Kidney (tissue), 14 donors: Measurements from ENCODE around the gene UBE3B. TPM values are rescaled to one million over a fixed set of nuclear protein-coding genes. Genes with fewer than 3 reads are reported as not detected.

Source experiments
- DNase-seq, 5 donors: peaks; one replicate each; pipeline ENCODE4 v3.0.0-alpha.2; 2013 to 2020
- FAIRE-seq: peaks from 2 replicates; lab custom pipeline; 2012; peaks lifted over from hg19 to GRCh38; lab: Jason Lieb, UNC
- H3K27ac ChIP-seq, 2 donors: one replicate each; pipeline ENCODE4 v1.7.0; 2013; ENCODE audit warnings: low read depth in 2 of 2, low read length in 2 of 2, inconsistent platforms in 1 of 2
- H3K27me3 ChIP-seq: one replicate; pipeline ENCODE4 v1.7.1; 2013; ENCODE audit warnings: low read length, inconsistent platforms; ENCODE audit not compliant: control insufficient read depth, insufficient read depth
- H3K36me3 ChIP-seq, 3 donors: one replicate each; pipeline versions ENCODE4 v1.7.0 to v1.7.1; 2013; ENCODE audit warnings: low read length in 3 of 3, control low read depth in 1 of 3, inconsistent platforms in 1 of 3; ENCODE audit not compliant: insufficient read depth in 3 of 3, control insufficient read depth in 2 of 3
- H3K4me1 ChIP-seq, 3 donors: one replicate each; pipeline versions ENCODE4 v1.7.0 to v1.7.1; 2013; ENCODE audit warnings: low read length in 3 of 3, inconsistent platforms in 1 of 3, low read depth in 1 of 3; ENCODE audit not compliant: control insufficient read depth in 2 of 3, insufficient read depth in 2 of 3
- H3K4me3 ChIP-seq, 3 donors: one replicate each; pipeline versions ENCODE4 v1.7.0 to v1.8.1; 2013; ENCODE audit warnings: low read length in 3 of 3, control low read depth in 1 of 3, inconsistent platforms in 1 of 3
- H3K9ac ChIP-seq, 3 donors: one replicate each; pipeline versions ENCODE4 v1.7.0 to v1.7.1; 2013; ENCODE audit warnings: low read length in 3 of 3, control low read depth in 1 of 3, inconsistent platforms in 1 of 3
- H3K9me3 ChIP-seq, 3 donors: one replicate each; pipeline versions ENCODE4 v1.7.0 to v1.7.1; 2013; ENCODE audit warnings: low read length in 3 of 3, control low read depth in 1 of 3, inconsistent platforms in 1 of 3; ENCODE audit not compliant: control insufficient read depth in 2 of 3, insufficient read depth in 1 of 3
- CTCF ChIP-seq: IDR thresholded peaks from 3 replicates; pipeline ENCODE4 v1.5.1; 2012; ENCODE audit warnings: mild to moderate bottlenecking, moderate library complexity, borderline replicate concordance; ENCODE audit not compliant: insufficient read depth; ENCODE audit errors: extremely low read depth
- intact Hi-C: fragments of 100-400 bp; cut with DNase I; formaldehyde crosslinking; loops from one replicate; pipeline ENCODE4 v1.11.1; 2022
- polyA plus RNA-seq: library from polyadenylated mRNA; stranded (reverse); fragments of 350-450 nt; fragmentation: Illumina TruSeq; extraction: RNeasy Lipid Tissue Mini Kit (QIAGEN cat#74804); gene quantifications from one replicate; pipeline ENCODE4 v1.2.3, GENCODE V29; 2014; ENCODE audit warnings: low read depth, low replicate concordance; ENCODE audit not compliant: insufficient read depth
- total RNA-seq: library from RNA; stranded (reverse); fragmentation: NEBNext Ultra II Directional; extraction: Animal tissue kit (Norgen Biotek cat#: 25700); gene quantifications from one replicate; pipeline ENCODE4 v1.2.1, GENCODE V29; 2021
- donor health status: control.
- donor health status: control.
- donor health status: control.
- donor health status: control.
- donor health status: control.
- donor health status: DM: yes; HTN: yes; CAD: no.
- donor health status: Normal renal cell carcinoma (clear cell type).

The UBE3B gene
- total and polyA plus RNA-seq, 2 donors from 2014 or later, result 13.9 to 44.3 TPM

GRCh38 chr12:109455706-109456105 is 21.7 kb upstream of the UBE3B start:
- H3K27me3 ChIP-seq, result no peaks in the 10 kb centered on the region
- H3K4me3 ChIP-seq, result no peak overlapping the region
- H3K27ac ChIP-seq, result no peak overlapping the region
- no peak for TF ChIP-seq CTCF
- no peaks in the 10 kb centered on the region for H3K9me3 ChIP-seq
- DNase-seq (no peak), FAIRE-seq (no peak)
- peaks cover 11 to 61% (median 38%) of the 10 kb centered on the region in 3 donors for H3K36me3 ChIP-seq
- intact Hi-C loops, result no loop called here
- no peak overlapping the region for H3K9ac ChIP-seq
- H3K4me1 ChIP-seq, result peaks cover 0 to 9% (median 7%) of the 10 kb centered on the region in 3 donors

GRCh38 chr12:109458086-109458485 is 19.3 kb upstream of the UBE3B start:
- H3K36me3 ChIP-seq, result peaks cover 9 to 55% (median 28%) of the 10 kb centered on the region in 3 donors
- peaks cover 4 to 33% (median 26%) of the 10 kb centered on the region in 3 donors for H3K4me1 ChIP-seq

GRCh38 chr12:109458771-109459208 is 18.6 kb upstream of the UBE3B start:
- TF ChIP-seq CTCF, result no peak
- H3K9me3 ChIP-seq, result no peaks in the 10 kb centered on the region
- H3K36me3 ChIP-seq, result peaks cover 9 to 48% (median 26%) of the 10 kb centered on the region in 3 donors
- DNase-seq (peak in 2 of 5 donors; percentile 69 to 76), FAIRE-seq (no peak)
- H3K4me1 ChIP-seq, result peaks cover 4 to 40% (median 32%) of the 10 kb centered on the region in 3 donors
- H3K27me3 ChIP-seq, result no peaks in the 10 kb centered on the region
- peak overlapping the region in 1 of 3 donors; percentile 4 for H3K9ac ChIP-seq
- no peak overlapping the region for H3K4me3 ChIP-seq
- peak overlapping the region; percentile 9 to 26 for H3K27ac ChIP-seq
- intact Hi-C loops, result no loop called here

More at GRCh38 chr12:109458086-109458485, 19.3 kb upstream of the UBE3B start:
- TF ChIP-seq CTCF, result no peak
- Histone ChIP-seq H3K27ac (peak overlapping the region in 1 of 2 donors; percentile 26), H3K4me3 (no peak overlapping the region), H3K27me3 (no peaks in the 10 kb centered on the region), H3K9me3 (no peaks in the 10 kb centered on the region), H3K9ac (no peak overlapping the region)
- no peak for FAIRE-seq
- no peak for DNase-seq
- intact Hi-C loops, result no loop called here

- no peak for TF ChIP-seq CTCF
- intact Hi-C loops, result no loop called here
- Histone ChIP-seq H3K4me1 (peaks cover 4 to 45% (median 36%) of the 10 kb centered on the region in 3 donors), H3K9me3 (no peaks in the 10 kb centered on the region), H3K27ac (peak overlapping the region in 1 of 2 donors; percentile 26), H3K4me3 (no peak overlapping the region), H3K36me3 (peaks cover 8 to 43% (median 26%) of the 10 kb centered on the region in 3 donors), H3K27me3 (no peaks in the 10 kb centered on the region), H3K9ac (no peak overlapping the region)
- peak in 2 of 5 donors; percentile 29 to 37 for DNase-seq
- FAIRE-seq, result no peak
Observed at GRCh38 chr12:109459247-109459646, 18.2 kb upstream of the UBE3B start.
